SK-N-SH (cell line): ENCODE data around the gene PPP1R37. TPM values are rescaled to one million over a fixed set of nuclear protein-coding genes. Genes with fewer than 3 reads are reported as not detected.

Source experiments
- CTCF ChIA-PET: fragments of 300-600, 350-600 bp; formaldehyde crosslinking; extraction: SDS; loops from one replicate; lab custom pipeline; 2021; lab: Yijun Ruan, JAX
- POLR2A ChIA-PET: fragments of 350-600 bp; sonication (Branson Sonifier 250); formaldehyde crosslinking; extraction: SDS; loops from one replicate; lab custom pipeline; 2020; ENCODE audit warnings: antibody characterized with exemption, inconsistent platforms; lab: Yijun Ruan, JAX
- DNase-seq: peaks from one replicate; pipeline ENCODE4 v3.0.0; 2012
- H2AFZ ChIP-seq: fragments of 200-600 bp; sonication (generic); 2 replicates; pipeline ENCODE4 v1.8.1; 2016; ENCODE audit warnings: antibody characterized with exemption, mild to moderate bottlenecking, low read depth
- H3F3A ChIP-seq: fragments of 200-600 bp; sonication (generic); replicated peaks from 2 replicates; pipeline ENCODE3; 2016; ENCODE audit warnings: antibody characterized with exemption, mild to moderate bottlenecking; ENCODE audit not compliant: insufficient read depth
- H3K27ac ChIP-seq, 2 experiments: fragments of 200-500 bp in 1 of 2; fragments of 200-600 bp in 1 of 2; sonication (Bioruptor generic) in 1 of 2; sonication (generic), shearing (Covaris generic) in 1 of 2; 2 replicates each; pipeline versions ENCODE4 v1.5.1 to v1.6.1; 2014 to 2016; ENCODE audit warnings: low read depth in 2 of 2, inconsistent platforms in 1 of 2, low read length in 1 of 2, mild to moderate bottlenecking in 1 of 2, mixed read lengths in 1 of 2
- H3K27me3 ChIP-seq: fragments of 200-600 bp; sonication (generic), shearing (Covaris generic); 2 replicates; pipeline ENCODE4 v1.6.1; 2016; ENCODE audit warnings: mixed run types; ENCODE audit not compliant: insufficient read depth
- H3K36me3 ChIP-seq, 2 experiments: fragments of 200-500 bp in 1 of 2; fragments of 200-600 bp in 1 of 2; sonication (Bioruptor generic) in 1 of 2; sonication (generic) in 1 of 2; replicated peaks in 1 of 2; 2 replicates each; pipeline versions ENCODE3 to v1.5.1; 2014 to 2016; ENCODE audit warnings: low read length in 1 of 2, mild to moderate bottlenecking in 1 of 2; ENCODE audit not compliant: insufficient read depth in 2 of 2, control insufficient read depth in 1 of 2
- H3K4me1 ChIP-seq, 2 experiments: fragments of 200-500 bp in 1 of 2; fragments of 200-600 bp in 1 of 2; sonication (Bioruptor generic) in 1 of 2; sonication (generic), shearing (Covaris generic) in 1 of 2; 2 replicates each; pipeline versions ENCODE4 v1.5.1 to v1.6.1; 2014 to 2016; ENCODE audit warnings: low read depth in 1 of 2, low read length in 1 of 2, mixed run types in 1 of 2; ENCODE audit not compliant: insufficient read depth in 2 of 2, control insufficient read depth in 1 of 2
- H3K4me2 ChIP-seq: fragments of 200-600 bp; sonication (generic), shearing (Covaris generic); 2 replicates; pipeline ENCODE4 v1.6.1; 2017; ENCODE audit warnings: mixed run types
- H3K4me3 ChIP-seq, 2 experiments: fragments of 200-500 bp in 1 of 2; fragments of 200-600 bp in 1 of 2; sonication (Bioruptor generic) in 1 of 2; sonication (generic), shearing (Covaris generic) in 1 of 2; 2 replicates each; pipeline versions ENCODE4 v1.5.1 to v1.8.1; 2014 to 2016; ENCODE audit warnings: low read depth in 2 of 2, inconsistent platforms in 1 of 2, low read length in 1 of 2, mild to moderate bottlenecking in 1 of 2, mixed read lengths in 1 of 2, moderate library complexity in 1 of 2
- H3K79me2 ChIP-seq: fragments of 200-600 bp; sonication (generic); 2 replicates; pipeline ENCODE4 v1.8.1; 2017; ENCODE audit warnings: mild to moderate bottlenecking; ENCODE audit not compliant: insufficient read depth
- H3K9ac ChIP-seq: fragments of 200-600 bp; sonication (generic); 2 replicates; pipeline ENCODE4 v1.6.1; 2017; ENCODE audit warnings: mixed run types
- H3K9me2 ChIP-seq: fragments of 200-600 bp; sonication (generic); 2 replicates; pipeline ENCODE4 v1.6.1; 2017; ENCODE audit warnings: mixed run types
- H3K9me3 ChIP-seq: fragments of 200-600 bp; sonication (generic); 2 replicates; pipeline ENCODE4 v1.6.1; 2017; ENCODE audit warnings: mixed run types, mild to moderate bottlenecking, moderate library complexity
- H4K20me1 ChIP-seq: fragments of 200-600 bp; sonication (generic); 2 replicates; pipeline ENCODE4 v1.6.1; 2017; ENCODE audit warnings: mild to moderate bottlenecking, mixed run types; ENCODE audit not compliant: insufficient read depth
- CHD2 ChIP-seq: fragments of 150-350 bp; IDR thresholded peaks from 2 replicates; pipeline ENCODE4 v1.6.1; 2018; ENCODE audit warnings: low read length; ENCODE audit not compliant: partially characterized antibody
- CTCF ChIP-seq: fragments of 200-600 bp; sonication (generic); IDR thresholded peaks from 2 replicates; pipeline ENCODE4 v1.6.1; 2017; ENCODE audit warnings: antibody characterized with exemption, mild to moderate bottlenecking, moderate library complexity
- ELF1 ChIP-seq: IDR thresholded peaks from 2 replicates; pipeline ENCODE4 v1.4.0; 2012
- EZH2phosphoT487 ChIP-seq: fragments of 200-600 bp; sonication (generic); IDR thresholded peaks from 2 replicates; pipeline ENCODE4 v1.6.1; 2017; ENCODE audit warnings: low read depth, mixed run types, mild to moderate bottlenecking, antibody characterized with exemption, moderate library complexity, borderline replicate concordance
- FOSL2 ChIP-seq: IDR thresholded peaks from 2 replicates; pipeline ENCODE4 v1.4.0; 2012; ENCODE audit warnings: low read depth, mild to moderate bottlenecking, moderate library complexity, borderline replicate concordance
- FOXM1 ChIP-seq: IDR thresholded peaks from 2 replicates; pipeline ENCODE4 v1.4.0; 2012; ENCODE audit warnings: low read depth, mild to moderate bottlenecking
- GABPA ChIP-seq: IDR thresholded peaks from 2 replicates; pipeline ENCODE4 v1.4.0; 2012; ENCODE audit warnings: low read depth, mild to moderate bottlenecking
- MXI1 ChIP-seq: IDR thresholded peaks from 2 replicates; pipeline ENCODE4 v1.6.1; 2012; ENCODE audit warnings: mild to moderate bottlenecking, low read depth, low read length, improper control_type of control experiment
- NRF1 ChIP-seq: IDR thresholded peaks from 2 replicates; pipeline ENCODE4 v1.6.1; 2012; ENCODE audit warnings: low read depth, mild to moderate bottlenecking, low read length
- REST ChIP-seq: IDR thresholded peaks from 2 replicates; pipeline ENCODE4 v1.6.1; 2012; ENCODE audit warnings: mild to moderate bottlenecking, low read depth, low read length, moderate library complexity
- TAF1 ChIP-seq: IDR thresholded peaks from 2 replicates; pipeline ENCODE4 v1.6.1; 2012; ENCODE audit warnings: low read depth, mild to moderate bottlenecking, low read length, moderate library complexity, borderline replicate concordance
- TCF12 ChIP-seq: IDR thresholded peaks from 2 replicates; pipeline ENCODE4 v1.4.0; 2012
- USF1 ChIP-seq: IDR thresholded peaks from 2 replicates; pipeline ENCODE4 v1.4.0; 2012; ENCODE audit warnings: low read depth, borderline replicate concordance
- ZBTB33 ChIP-seq: IDR thresholded peaks from 2 replicates; pipeline ENCODE4 v1.4.0; 2012; ENCODE audit warnings: low read depth, borderline replicate concordance
- WGBS: methylation state at CpG from one replicate; pipeline ENCODE4 v1.1.6; 2017; ENCODE audit warnings: low lambda C conversion rate; 5-methylcytosine and 5-hydroxymethylcytosine counted together
- polyA plus RNA-seq, 3 experiments: library from polyadenylated mRNA; depleted of rRNA; stranded (reverse); fragments of >200 nt; gene quantifications; 2 replicates each; pipeline ENCODE4 v1.2.3, GENCODE V29; 2012
- TF ChIP-seq, protein P1 (sequence below): IDR thresholded peaks from 2 replicates; pipeline ENCODE4; 2012
- TF ChIP-seq, protein P2 (sequence below): IDR thresholded peaks from 2 replicates; pipeline ENCODE4 v1.4.0; 2012; ENCODE audit warnings: low read depth

Gene PPP1R37, protein sequence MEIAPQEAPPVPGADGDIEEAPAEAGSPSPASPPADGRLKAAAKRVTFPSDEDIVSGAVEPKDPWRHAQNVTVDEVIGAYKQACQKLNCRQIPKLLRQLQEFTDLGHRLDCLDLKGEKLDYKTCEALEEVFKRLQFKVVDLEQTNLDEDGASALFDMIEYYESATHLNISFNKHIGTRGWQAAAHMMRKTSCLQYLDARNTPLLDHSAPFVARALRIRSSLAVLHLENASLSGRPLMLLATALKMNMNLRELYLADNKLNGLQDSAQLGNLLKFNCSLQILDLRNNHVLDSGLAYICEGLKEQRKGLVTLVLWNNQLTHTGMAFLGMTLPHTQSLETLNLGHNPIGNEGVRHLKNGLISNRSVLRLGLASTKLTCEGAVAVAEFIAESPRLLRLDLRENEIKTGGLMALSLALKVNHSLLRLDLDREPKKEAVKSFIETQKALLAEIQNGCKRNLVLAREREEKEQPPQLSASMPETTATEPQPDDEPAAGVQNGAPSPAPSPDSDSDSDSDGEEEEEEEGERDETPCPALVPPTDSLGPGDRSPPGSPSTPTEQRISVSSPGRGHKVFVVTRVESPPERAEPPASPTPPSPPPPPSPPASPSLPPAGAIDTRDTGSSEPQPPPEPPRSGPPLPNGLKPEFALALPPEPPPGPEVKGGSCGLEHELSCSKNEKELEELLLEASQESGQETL
- 19.3 and 24.4 TPM in 2 replicates for polyA plus RNA-seq (2012; rRNA removed)
- polyA plus RNA-seq (2012; cell fraction: cytosol; rRNA removed), result 9.4 and 14.2 TPM in 2 replicates
- polyA plus RNA-seq (2012; cell fraction: nucleus; rRNA removed), result 53.9 and 70.9 TPM in 2 replicates

DNA sequence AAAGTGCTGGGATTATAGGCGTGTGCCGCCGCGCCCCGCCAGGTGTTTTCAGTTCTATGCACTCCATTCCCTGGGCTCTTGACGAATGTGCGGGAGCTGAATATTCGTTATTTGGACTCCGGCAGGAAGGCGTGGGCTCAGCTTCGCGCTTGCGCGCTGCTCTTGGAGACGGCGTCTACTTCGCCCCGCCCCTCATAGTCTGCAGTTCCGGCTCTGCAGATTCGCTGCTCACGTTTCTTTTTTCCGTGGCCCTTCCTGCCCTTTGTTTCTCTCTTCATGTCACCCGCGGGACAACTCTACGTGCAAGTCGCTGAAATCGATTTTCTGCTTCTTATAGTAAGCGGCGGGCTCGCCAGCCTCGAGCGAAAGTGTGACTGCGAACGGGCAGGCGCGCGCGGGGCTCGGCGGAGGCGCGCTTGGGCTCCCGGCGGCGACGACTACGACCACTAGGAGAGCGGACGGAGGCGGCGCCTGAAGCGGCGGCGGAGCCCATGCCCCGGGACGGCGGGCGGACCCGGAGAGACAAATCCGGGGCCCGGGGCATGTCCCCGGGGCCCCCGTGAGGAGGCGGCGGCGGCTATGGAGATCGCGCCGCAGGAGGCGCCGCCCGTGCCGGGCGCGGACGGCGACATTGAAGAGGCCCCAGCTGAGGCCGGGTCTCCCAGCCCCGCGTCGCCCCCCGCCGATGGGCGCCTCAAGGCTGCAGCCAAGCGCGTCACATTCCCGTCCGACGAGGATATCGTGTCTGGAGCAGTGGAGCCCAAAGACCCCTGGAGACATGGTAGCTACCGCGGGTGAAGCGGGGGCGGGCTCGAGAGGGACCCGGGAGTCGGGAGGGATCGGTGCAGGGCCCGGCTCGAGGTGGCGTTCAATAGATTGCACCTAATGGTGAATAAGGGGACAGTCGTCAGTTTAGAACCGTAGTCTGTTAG is at the start of gene PPP1R37:
Gene PPP1R37 (plus strand): TSS at position 433 of the 932 bp plus-strand sequence. CDS start 147 bp downstream, at position 580.
- ChIA-PET CTCF (interaction anchor here (0.6 to 2.7 kb wide), 11 partner anchors 11 to 245 kb away, joined by 3 to 8 read pairs (median 4); partner anchors contain the start of gene GEMIN7), POLR2A (interaction anchor here (0.6 to 2.1 kb wide), 8 partner anchors 8 to 637 kb away, joined by 3 to 19 read pairs (median 4); partner anchors contain the start of genes BLOC1S3, CLASRP, GEMIN7 and TRAPPC6A)
- H3K79me2 ChIP-seq, result peaks cover 68% of the 10 kb centered on the region
- H3K9ac ChIP-seq, result peak within 1 kb of the TSS; percentile 99
- peaks cover 2 to 9% of the 10 kb centered on the region in 2 experiments for H3K36me3 ChIP-seq
- peak within 1 kb of the TSS; percentile 98 for H3K4me2 ChIP-seq
- peak within 1 kb of the TSS; percentile 78 to 98 for H3K4me3 ChIP-seq
- peak within 1 kb of the TSS; percentile 94 to 95 for H3K27ac ChIP-seq
- H3K9me2 ChIP-seq, result no peaks in the 10 kb centered on the region
- H3F3A ChIP-seq, result peaks cover 24% of the 10 kb centered on the region
- no peaks in the 10 kb centered on the region for H3K27me3 ChIP-seq
- H3K4me1 ChIP-seq, result peaks cover 17 to 28% of the 10 kb centered on the region in 2 experiments; a peak in 3 of 4 replicates
- no peaks in the 10 kb centered on the region for H3K9me3 ChIP-seq
- peaks cover 39% of the 10 kb centered on the region for H4K20me1 ChIP-seq
- under 1% methylated on average over 55 of the region's 103 CpGs for WGBS
- peak within 1 kb of the TSS; percentile 93 for H2AFZ ChIP-seq
- DNase-seq, result peak; percentile 96
- TF ChIP-seq FOSL2 (0 out of 2 replicates have a peak, but pooled peaks have one; percentile 6), NRF1 (peak; percentile 69), GABPA (peak; percentile 55; the same call in 1 of the 2 replicates), CHD2 (peak; percentile 49), MXI1 (0 out of 2 replicates have a peak, but pooled peaks have one; percentile 29), CTCF (peak; percentile 35), FOXM1 (no peak; the same call in 1 of the 2 replicates), ELF1 (peak; percentile 74), EZH2phosphoT487 (no peak), USF1 (no peak), REST (no peak), TAF1 (peak; percentile 75; the same call in 1 of the 2 replicates), TCF12 (no peak), ZBTB33 (peak; percentile 30; the same call in 1 of the 2 replicates)
- TF ChIP-seq, protein P1, sequence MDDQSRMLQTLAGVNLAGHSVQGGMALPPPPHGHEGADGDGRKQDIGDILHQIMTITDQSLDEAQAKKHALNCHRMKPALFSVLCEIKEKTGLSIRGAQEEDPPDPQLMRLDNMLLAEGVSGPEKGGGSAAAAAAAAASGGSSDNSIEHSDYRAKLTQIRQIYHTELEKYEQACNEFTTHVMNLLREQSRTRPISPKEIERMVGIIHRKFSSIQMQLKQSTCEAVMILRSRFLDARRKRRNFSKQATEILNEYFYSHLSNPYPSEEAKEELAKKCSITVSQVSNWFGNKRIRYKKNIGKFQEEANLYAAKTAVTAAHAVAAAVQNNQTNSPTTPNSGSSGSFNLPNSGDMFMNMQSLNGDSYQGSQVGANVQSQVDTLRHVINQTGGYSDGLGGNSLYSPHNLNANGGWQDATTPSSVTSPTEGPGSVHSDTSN, result no peak
- TF ChIP-seq, protein P2, sequence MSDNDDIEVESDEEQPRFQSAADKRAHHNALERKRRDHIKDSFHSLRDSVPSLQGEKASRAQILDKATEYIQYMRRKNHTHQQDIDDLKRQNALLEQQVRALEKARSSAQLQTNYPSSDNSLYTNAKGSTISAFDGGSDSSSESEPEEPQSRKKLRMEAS, result peak; percentile 77
